HG02943 (cell line): ENCODE measurements around the gene CRNKL1.

Source experiments
- ATAC-seq: cut with Tn5 transposase; IDR thresholded peaks from one replicate; pipeline ENCODE4 v1.9.1; 2021; ENCODE audit warnings: mild to moderate bottlenecking, low read depth, moderate library complexity; ENCODE audit not compliant: unreplicated experiment

Gene CRNKL1

GRCh38 chr20:20063941-20064702, 11.9 kb upstream of the CRNKL1 start:
- no peak for ATAC-seq

GRCh38 chr20:20060234-20060998, 8.2 kb upstream of the CRNKL1 start:
- no peak for ATAC-seq

- ATAC-seq = no peak
Measured at GRCh38 chr20:20051767-20052073, 546 bp downstream of the CRNKL1 start.

GRCh38 chr20:20039752-20040387, 12.4 kb downstream of the CRNKL1 start:
- ATAC-seq = no peak

GRCh38 chr20:20038586-20038985, 13.7 kb downstream of the CRNKL1 start:
- no peak for ATAC-seq

GRCh38 chr20:20037960-20038359, 14.3 kb downstream of the CRNKL1 start:
- ATAC-seq = no peak

- no peak for ATAC-seq
Measured at GRCh38 chr20:20036756-20037155, 15.5 kb downstream of the CRNKL1 start.

- no peak for ATAC-seq
Measured at GRCh38 chr20:20034486-20034885, 17.8 kb downstream of the CRNKL1 start.

GRCh38 chr20:20031790-20032189, 20.5 kb downstream of the CRNKL1 start:
- no peak for ATAC-seq

GRCh38 chr20:20027284-20027683, 25.0 kb downstream of the CRNKL1 start:
- ATAC-seq = no peak

- no peak for ATAC-seq
Measured at GRCh38 chr20:20024942-20025341, 27.3 kb downstream of the CRNKL1 start.

- ATAC-seq = no peak
Measured at GRCh38 chr20:20023395-20023794, 28.9 kb downstream of the CRNKL1 start.

GRCh38 chr20:20022498-20022897, 29.8 kb downstream of the CRNKL1 start:
- peak; percentile 71 for ATAC-seq

GRCh38 chr20:20021835-20022234, 30.4 kb downstream of the CRNKL1 start:
- ATAC-seq = no peak

- ATAC-seq = no peak
Measured at GRCh38 chr20:20020908-20021307, 31.4 kb downstream of the CRNKL1 start.

GRCh38 chr20:20019123-20019522, 33.1 kb downstream of the CRNKL1 start:
- no peak for ATAC-seq

- no peak for ATAC-seq
Measured at GRCh38 chr20:20018366-20018765, 33.9 kb downstream of the CRNKL1 start.

- no peak for ATAC-seq
Measured at GRCh38 chr20:20017844-20018185, 34.5 kb downstream of the CRNKL1 start.

- ATAC-seq = peak; percentile 99
Measured at GRCh38 chr20:20017001-20017843, 35.0 kb downstream of the CRNKL1 start, which contains the start of gene NAA20. TSS of gene NAA20 (plus strand) at chr20:20017362. CDS start at chr20:20017397, 35 bp downstream.

GRCh38 chr20:20014659-20015058, 37.6 kb downstream of the CRNKL1 start:
- no peak for ATAC-seq

- ATAC-seq = no peak
Measured at GRCh38 chr20:20012541-20012940, 39.7 kb downstream of the CRNKL1 start.
